Sigmoid colon (tissue), 4 donors: ENCODE results near the gene FOXRED2.

ENCODE experiments used
- CTCF ChIP-seq, 4 experiments: fragments of 450-650 bp in 3 of 4; fragments of 200-600 bp in 1 of 4; IDR thresholded peaks; one replicate each; pipeline ENCODE4 v1.5.1; 2016 to 2019; ENCODE audit warnings: antibody characterized with exemption in 4 of 4, mild to moderate bottlenecking in 3 of 4, moderate library complexity in 2 of 4
- EP300 ChIP-seq, 4 donors: sonication (generic); formaldehyde crosslinking; IDR thresholded peaks; one replicate each; pipeline ENCODE4 v1.6.1; 2017; ENCODE audit warnings: antibody characterized with exemption in 4 of 4
- POLR2AphosphoS5 ChIP-seq, 4 donors: sonication (generic); formaldehyde crosslinking; IDR thresholded peaks; one replicate each; pipeline ENCODE4 v1.6.1; 2017; ENCODE audit warnings: antibody characterized with exemption in 4 of 4

GRCh38 chr22:36470162-36470993 lies 36.5 kb downstream of the FOXRED2 start:
- TF ChIP-seq CTCF (IDR thresholded peaks at IDR 0.05) (peak in 3 of 4 experiments; percentile 91 to 92 (median 92)), POLR2AphosphoS5 (IDR thresholded peaks at IDR 0.05) (peak; percentile 23 to 66 (median 61)), EP300 (IDR thresholded peaks at IDR 0.05) (no peak)
